NOMO-1 treated with DMSO at 0.1 percent for 48 hours (cell line): Measurements from ENCODE around the gene MCM3.

Experiments used
- DNase-seq: peaks from one replicate; lab custom pipeline; 2025; ENCODE audit not compliant: unreplicated experiment; lab: John Stamatoyannopoulos, UW

Gene MCM3

DNA sequence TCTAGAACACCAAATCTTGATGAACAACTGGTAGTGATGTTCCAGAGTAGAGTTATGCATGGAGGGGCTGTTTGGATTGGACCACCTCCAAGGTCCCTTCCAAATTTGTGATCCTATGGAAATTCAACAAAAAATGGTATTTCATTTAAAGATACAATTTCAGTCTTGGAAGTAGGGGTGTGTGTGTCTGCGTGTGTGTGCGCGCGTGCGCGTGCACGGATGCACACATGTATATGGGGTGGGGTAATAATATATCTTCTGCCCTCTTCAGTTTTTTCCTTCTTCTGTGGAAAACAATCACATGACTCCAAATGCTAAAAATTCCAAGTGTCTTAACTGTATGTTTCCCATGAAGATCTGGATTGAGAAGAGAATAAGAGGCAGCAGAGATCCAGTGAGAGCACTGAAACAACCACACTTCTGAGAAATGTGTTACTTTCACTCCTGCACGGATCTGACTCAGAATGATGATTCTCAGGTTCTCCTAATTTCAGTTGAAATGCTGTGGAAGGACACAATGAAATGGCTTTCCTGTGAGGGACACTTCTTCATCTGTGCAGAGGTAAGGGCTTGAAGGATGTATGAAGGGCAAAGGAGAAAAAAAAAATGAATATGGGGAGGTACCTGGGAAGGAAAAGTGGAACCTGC, 29.7 kb downstream of the MCM3 start:
- DNase-seq: no peak

DNA sequence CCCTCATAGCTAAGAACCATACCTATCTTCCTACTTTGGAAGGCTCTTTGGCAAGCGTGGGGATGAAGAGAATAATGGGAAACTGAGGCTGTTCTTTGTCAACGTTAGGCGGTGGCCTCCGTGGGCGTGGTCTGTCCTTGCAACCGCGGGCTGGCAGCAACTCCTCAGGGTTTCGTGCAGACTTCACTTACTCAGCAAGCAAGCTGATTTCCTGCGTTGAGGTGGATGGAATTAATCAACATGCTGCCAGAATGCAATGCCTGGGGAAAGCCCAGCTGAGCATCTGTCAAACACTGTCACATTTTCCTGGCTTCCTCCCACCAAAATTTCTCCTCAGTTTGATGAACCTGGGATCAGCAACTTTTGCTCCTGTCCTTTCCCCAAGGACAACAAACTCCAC, 31.0 kb downstream of the MCM3 start:
- DNase-seq: no peak

DNA sequence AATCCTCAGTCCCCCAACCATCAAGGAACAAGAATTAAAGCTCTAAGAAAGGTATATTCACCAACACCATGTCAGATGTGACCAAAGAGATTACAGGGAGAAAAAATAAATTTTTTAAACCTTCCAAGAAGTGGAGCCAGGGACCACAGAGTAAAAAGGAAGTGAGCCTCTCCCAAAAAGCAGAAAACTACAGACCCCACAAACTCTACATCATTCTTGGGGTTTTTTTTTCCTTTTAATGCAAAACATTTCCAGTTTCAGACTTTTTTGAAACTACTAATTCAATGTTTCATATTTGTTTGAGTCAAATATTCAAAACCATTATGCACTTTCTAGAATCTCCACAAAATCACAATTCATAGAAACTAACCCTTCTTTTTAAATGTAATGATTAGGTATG, 33.4 kb downstream of the MCM3 start:
- DNase-seq: no peak

DNA sequence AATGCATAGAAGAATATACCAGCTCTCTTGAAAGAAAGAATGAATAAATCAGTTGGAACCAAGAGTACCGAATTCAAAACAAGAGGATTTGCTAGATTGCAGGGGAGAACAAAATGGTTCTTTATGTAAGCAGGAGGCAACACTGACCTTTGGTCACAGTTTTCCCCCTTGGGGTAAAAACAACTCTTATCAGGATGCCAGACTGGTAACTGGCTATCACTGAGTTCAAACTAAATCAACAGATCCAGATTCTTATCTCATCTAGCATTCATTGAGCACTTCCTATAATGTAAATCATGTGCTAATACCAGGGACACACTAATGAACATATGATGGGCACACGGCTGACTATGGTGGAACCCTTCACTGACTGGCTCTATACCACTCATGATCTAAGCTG, 35.5 kb downstream of the MCM3 start:
- DNase-seq: no peak

DNA sequence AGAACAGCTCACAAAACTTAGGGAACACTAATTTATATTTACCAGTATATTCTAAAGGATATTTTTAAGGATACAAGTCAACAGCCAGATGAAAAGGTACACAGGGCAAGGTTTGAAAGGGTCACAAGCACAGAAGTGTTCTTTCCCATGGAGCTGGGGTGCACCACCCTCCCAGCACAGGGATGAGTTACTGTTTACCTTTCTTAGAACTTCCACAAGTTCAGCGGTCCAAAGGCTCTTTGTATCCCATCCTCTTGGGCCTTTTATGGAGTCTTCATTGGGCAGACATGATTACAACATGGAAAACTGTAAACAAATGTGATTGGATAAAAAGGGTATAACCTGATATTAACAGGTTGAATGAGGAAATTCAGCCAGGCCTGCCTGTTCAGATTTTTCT, 39.1 kb downstream of the MCM3 start:
- DNase-seq: no peak

DNA sequence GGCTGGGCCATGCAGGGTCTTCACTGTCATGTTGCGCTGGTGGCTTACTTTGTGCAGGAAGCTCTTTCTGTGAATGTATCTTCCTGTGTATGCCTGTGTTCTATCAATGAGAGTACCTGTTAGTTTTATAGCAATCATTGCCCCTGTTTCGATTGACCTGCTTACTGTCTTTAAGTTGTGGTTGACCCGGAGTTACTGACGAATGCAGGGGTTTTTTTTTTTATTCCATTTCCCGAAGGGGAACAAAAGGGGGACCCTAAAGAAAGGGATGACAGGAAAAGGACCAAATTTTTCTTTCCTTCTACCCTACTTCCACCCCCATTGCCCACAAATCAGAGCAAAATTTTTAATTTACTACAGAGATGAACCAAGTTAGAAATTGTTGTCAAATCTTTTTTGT, 40.1 kb downstream of the MCM3 start, which contains the start of gene IL17F:
Gene IL17F, minus strand, starts transcription at position 101 of the 400 bp plus-strand sequence. Its CDS starts 71 bp downstream, at position 30.
- no peak for DNase-seq

DNA sequence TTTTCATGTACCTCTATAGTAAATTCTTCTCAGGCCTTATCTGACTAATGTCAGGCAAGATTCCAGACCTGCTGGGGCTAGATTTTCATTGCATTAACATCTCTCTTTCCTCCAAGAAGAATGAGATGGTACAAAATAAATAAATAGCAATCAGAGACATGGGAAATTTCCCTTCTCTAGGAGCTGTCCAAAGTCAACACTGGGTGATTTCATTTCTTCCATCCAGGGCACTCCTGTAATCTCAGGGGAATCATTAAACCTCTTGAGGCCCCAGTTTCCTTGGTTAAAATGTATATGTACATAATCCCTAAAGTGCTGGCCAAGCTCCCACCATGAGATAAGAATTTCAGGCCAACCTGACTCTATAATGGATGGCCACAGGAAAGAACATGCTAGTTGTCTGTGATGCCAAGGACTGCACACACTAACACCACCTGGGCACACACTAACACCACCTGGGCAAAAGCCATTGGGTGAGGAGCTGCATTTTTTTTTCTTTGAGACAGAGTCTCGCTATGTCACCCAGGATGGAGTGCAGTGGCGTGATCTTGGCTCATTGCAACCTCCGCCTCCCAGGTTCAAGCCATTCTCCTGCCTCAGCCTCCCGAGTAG, 41.2 kb downstream of the MCM3 start:
- no peak for DNase-seq

DNA sequence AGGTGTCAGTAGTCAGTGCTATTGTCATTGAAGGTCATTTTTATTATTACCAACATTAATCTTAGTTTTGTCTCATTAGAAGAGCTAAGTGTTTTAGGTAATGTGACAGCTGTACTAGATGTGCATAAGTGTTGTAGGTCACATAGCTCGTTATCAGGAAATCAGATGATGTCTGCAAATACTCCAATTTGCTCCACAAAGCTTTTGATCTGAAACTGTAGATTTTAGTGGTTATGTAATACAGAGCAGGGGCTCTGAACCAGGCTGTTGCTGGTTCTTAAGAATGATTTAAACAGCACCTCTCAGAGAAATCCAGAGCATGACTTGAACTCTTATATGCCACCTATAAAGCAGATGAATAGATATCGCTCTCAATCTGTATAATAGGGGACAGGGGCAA, 42.7 kb downstream of the MCM3 start:
- DNase-seq: no peak

DNA sequence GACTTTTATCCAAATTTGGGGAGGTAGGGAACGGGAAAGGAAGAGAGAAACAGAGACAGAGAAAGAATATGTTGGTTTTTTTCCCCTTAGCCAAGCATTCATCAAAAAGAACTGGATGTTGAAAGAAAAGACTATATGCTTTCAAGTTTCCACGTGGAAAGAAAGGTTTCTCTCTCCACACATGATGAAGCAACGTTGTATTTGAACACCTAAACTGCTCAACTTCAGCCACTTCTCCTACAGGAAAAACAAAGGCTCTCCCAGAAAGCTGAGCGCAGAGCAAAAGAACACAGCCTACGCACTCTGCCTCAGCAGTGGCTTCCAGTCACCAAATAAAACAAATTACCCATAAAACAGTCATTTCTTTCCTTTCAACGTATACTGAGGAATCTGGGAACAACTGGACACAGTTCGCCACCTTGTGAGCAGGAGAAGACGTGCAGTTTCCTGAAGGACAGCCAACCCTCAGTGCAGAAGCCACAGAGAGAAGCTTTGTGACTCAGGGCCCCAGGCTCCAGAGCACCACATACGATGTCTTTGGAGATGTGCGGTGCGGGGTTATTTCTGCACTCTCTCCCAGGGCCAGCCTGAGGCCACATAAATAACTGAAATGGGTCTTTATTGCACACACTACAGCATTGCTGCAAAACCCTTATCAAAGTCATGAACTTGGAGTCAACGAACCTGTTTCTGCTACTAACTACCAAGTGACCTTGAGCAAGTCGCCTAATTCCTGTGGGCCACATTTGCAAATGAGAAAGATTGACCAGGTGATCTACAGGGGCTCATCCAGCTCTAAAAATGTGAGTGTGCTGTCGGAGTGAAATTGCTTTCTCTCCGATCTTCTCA, 50.3 kb downstream of the MCM3 start:
- DNase-seq: no peak

DNA sequence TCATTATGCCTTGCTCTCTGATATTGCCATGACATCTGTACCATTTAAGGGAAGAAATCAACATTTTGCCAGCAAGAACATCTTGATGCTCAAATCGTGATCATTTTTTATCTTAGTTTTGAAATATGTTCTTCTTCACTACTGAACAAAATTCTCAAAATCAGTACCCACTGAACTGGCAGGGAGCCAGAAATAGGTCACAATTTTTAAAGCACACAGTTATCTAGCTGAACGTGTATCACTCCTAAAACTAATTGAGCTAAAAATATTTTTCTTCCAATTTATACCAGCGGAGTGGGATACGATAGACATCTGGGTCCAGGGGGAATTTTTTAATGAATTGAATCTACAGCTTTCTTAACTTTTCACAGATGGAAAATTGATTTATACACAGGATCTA, 51.5 kb downstream of the MCM3 start:
- DNase-seq: no peak

DNA sequence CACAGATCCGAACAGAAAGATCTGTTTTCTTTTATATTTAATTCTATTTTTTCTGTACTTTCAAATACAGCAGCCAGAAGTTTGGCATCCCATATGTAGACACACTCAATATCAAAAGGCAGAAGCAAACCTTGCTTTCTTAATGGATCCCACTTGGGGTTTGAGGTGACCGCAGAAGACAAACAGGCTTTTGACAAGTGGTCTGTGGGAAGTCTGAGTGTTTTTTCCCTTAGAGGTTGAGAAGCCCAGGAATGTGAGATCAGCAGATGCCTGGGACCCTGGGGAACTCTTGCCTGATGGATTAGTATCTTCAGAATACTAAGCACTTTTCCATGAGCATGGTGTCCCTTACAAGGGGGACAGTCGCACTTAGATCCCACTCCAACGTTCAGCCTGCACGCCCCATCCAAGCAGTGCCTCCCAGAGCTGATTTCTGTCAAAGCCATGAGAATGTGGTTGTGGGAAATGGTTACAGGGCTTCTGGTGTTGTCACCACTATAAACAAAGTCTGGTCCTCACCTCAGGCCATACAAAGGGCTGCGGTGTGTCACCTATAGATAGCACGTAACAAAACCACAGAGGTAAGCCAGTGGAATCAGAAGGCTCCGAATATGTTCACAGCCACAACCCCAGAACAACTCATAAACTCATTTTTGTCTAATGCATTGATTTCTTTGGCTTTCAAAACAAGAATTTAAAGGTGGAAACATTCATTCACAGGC, 53.0 kb downstream of the MCM3 start:
- DNase-seq: no peak

DNA sequence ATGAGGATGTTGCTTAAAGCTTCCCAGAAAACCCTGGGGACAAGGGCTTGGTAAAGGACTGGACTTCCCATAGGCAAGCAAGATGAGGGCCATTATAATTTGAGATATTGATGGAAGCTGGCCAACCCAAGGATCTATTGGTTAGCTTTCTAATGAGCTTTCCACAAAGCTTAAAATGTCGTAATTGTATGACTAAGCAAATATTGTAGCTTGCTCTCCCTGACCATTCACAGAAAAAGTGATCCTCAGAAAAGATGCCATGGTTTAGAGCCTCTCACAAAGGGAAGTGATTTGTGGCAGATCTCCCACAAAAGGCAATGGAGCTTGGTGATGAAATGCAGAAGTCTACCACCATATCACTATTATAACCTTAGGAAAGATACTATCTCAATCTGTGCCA, 53.9 kb downstream of the MCM3 start:
- DNase-seq: peak; percentile 42

DNA sequence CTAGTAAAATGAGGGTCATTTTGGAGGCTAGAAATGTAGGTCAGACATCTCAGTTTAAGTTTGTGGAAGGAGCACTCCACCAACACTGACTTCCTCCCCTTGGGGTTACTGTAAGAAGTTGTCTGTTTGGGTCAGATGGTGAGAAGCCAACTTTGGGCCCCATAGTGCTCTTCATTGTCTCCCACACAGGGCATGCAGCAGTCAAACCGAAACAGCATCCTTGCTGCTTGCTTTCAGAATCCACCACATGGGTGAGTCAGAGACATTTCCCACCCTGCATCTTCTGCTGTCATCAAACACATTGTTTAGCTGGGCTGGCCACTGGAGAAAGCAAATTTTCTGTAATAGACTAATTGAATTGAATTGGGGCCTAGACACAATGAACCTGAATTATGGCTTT, 57.0 kb downstream of the MCM3 start:
- no peak for DNase-seq

DNA sequence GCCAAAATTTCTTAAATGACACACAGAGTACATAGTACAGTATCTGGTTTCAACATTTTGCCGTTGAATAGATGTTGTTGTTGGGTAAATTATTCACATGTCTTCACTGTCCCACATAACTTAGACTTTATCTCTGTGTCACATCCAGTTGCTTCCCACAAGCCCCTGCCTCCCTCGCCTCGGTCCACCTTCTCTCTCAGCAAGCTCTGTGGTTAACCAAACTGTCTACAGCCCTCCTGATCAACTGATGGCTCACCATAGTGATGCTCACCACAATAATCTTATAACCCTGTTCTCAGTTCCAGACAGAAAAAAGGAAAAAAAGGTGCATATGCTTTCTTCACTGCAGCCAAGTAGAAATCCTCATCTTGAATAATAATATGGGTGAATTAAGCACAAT, 63.2 kb downstream of the MCM3 start:
- DNase-seq: no peak

DNA sequence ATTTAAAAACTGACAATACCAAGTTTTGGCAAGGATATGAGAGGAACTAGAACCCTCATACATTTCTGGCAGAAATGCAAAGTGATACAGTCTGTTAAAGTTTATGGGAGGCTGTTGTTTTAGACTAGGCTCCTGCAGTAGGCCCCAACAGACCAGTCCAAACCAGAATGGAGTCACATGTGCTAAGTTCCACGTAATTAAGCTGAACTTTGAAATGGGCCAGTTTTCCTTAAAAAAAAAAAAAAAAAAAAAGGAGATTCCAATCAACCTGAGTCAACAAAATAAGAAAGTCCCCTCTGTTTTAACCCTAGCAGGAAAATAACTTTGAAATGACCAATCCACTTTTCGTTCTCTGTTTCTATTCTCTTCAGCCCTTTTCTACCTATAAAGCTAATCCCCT, 66.8 kb downstream of the MCM3 start:
- no peak for DNase-seq

DNA sequence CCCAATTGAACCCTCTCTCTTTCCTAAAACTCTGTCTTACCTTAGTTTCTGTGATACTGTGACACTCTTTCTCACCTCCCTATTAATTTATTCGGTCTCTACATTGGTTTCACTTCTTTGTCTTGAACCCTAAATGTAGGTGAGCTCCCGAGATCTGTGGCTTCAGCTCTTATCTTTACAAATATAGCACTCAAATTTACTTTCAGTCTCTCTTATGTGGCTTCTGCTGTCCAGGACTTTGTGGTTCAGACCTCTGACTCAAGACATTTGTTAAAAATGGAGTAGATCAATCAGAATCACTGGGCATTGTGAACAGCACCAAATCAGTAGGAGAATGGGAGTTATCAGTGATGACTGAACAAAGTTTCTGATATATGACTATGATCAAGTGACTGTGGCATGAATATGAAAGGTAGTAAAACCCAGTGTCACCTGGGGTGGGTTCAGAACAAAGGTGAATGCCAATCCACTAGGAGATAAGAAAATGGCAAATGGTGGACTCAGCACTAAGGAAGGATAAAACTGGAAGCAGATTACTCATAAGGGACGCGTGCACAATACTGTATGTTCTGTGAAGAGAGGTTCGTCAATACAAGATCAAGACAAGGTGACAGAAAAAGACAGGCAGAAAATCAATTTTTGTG, 67.5 kb downstream of the MCM3 start:
- DNase-seq: no peak

DNA sequence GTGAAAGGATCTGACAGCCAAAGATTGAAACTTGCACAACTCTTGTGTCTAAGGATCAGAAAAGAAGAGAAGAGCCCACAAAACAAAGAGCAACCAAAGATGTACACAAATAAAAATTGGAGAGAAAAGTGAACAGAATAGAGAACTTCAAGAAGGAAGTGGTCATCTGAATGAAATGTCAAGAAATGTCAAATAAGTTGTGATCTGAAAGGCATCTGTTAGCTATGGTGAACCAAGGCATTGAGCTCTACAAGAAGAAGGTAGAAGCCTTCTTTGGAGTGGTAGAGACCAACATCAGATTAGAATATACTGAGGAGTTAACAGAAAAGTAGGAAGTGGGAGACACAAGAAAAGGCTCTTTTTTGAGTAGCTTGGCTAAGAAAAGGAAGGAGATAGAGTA, 68.8 kb downstream of the MCM3 start:
- DNase-seq: no peak
